ENCODE measurements around the gene NEURL3. TPM values are rescaled to one million over a fixed set of nuclear protein-coding genes. Genes with fewer than 3 reads are reported as not detected.
A peak's percentile ranks its signal among the peaks of the same experiment; 100 is the strongest.

Gene NEURL3
- total and polyA plus RNA-seq, 10 donors = 0.32 to 1.2 (median 0.64) TPM; not detected in 2

GRCh38 chr2:96553176-96553956 is 48.2 kb upstream of the NEURL3 start:
- TF ChIP-seq CTCF (IDR thresholded peaks at IDR 0.05 in 8 of 11, conservative IDR thresholded peaks at IDR 0.05 in 3 of 11) (no peak), POLR2AphosphoS5 (IDR thresholded peaks at IDR 0.05) (peak; percentile 17 to 69 (median 40)), POLR2A (IDR thresholded peaks at IDR 0.05) (no peak)
- no peaks in the 10 kb centered on the region for H3K9me3 ChIP-seq
- peaks cover 11 to 25% (median 13%) of the 10 kb centered on the region in 6 donors for H3K4me1 ChIP-seq
- intact Hi-C loops (cut with DNase I; ENCODE audit: low total_unique reads) = no loop called here
- H3K27ac ChIP-seq = peak overlapping the region in 2 of 8 donors; percentile 2 to 34
- 88 to 95% (median 90%) methylated on average over 15 to 16 of the region's 16 CpGs for WGBS, 5 donors
- H3K36me3 ChIP-seq = peaks cover 0 to 53% (median 47%) of the 10 kb centered on the region in 6 donors
- no peak overlapping the region for H3K4me3 ChIP-seq
- DNase-seq = no peak
- no peaks in the 10 kb centered on the region for H3K27me3 ChIP-seq (replicated peaks in 1 of 7)

DNA sequence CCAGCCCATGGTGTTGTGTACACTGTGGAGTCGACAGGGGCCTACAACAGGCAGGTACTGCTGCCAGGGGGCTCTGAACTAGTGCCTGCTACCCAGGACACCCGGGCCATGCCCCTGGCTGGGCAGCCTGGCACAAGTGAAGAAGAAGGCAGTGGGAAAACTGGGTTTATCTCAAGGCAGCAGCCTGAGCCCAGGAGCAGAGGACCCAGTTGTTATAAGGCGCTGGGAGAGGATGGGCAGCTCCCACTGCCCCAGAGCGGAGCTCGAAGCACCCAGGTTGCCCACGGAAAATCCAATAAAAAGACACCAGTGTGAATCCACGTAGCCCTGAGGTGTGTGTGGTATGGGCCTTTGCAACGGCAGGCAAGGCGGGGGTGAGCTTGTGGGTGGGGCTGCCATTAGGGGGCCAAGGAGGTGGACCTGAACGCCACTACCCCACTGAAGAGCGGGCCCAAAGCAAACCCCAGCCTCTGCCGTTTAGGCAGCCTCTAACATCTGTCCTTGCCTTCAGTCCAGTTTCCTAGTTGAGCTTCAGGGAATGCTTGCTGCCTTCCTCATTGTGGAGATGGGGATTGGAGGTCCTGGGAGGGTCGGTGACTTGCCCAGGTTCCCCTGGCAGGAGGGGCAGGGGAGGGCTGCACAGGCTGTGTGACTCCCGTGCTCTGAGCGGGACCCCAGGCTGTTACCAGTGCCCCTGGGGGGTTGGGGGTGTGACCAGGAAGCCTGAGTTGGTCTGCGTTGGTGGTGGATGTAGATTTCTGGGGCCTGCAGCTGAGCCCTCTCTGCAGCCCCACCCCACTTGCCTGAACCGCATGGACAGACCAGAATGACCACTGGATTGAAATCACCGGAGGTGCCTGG is 47.4 kb upstream of the NEURL3 start:
- Histone ChIP-seq H3K27ac (no peak overlapping the region), H3K36me3 (peaks cover 0 to 61% (median 54%) of the 10 kb centered on the region in 6 donors), H3K27me3 (replicated peaks in 1 of 7) (no peaks in the 10 kb centered on the region), H3K4me1 (peaks cover 11 to 25% (median 13%) of the 10 kb centered on the region in 6 donors), H3K4me3 (no peak overlapping the region), H3K9me3 (no peaks in the 10 kb centered on the region)
- DNase-seq = no peak
- intact Hi-C loops (cut with DNase I; ENCODE audit: low total_unique reads) = no loop called here
- WGBS, 5 donors = 86 to 94% (median 89%) methylated on average over 15 to 18 of the region's 18 CpGs
- TF ChIP-seq POLR2AphosphoS5 (IDR thresholded peaks at IDR 0.05) (peak in 2 of 3 donors; percentile 37 to 56), POLR2A (IDR thresholded peaks at IDR 0.05) (no peak)

GRCh38 chr2:96551605-96552314 is 46.6 kb upstream of the NEURL3 start:
- intact Hi-C loops (cut with DNase I; ENCODE audit: low total_unique reads) = no loop called here
- Histone ChIP-seq H3K36me3 (peaks cover 0 to 69% (median 61%) of the 10 kb centered on the region in 6 donors), H3K27me3 (replicated peaks in 1 of 7) (no peaks in the 10 kb centered on the region), H3K4me1 (peaks cover 11 to 32% (median 14%) of the 10 kb centered on the region in 6 donors), H3K27ac (no peak overlapping the region), H3K9me3 (no peaks in the 10 kb centered on the region), H3K4me3 (no peak overlapping the region)
- peak; percentile 78 for DNase-seq
- WGBS, 5 donors = 91 to 95% (median 92%) methylated on average over 15 to 25 of the region's 25 CpGs
- TF ChIP-seq CTCF (IDR thresholded peaks at IDR 0.05 in 8 of 11, conservative IDR thresholded peaks at IDR 0.05 in 3 of 11) = no peak
- peak; percentile 8 to 60 (median 14) for TF ChIP-seq POLR2AphosphoS5 (IDR thresholded peaks at IDR 0.05)

DNA sequence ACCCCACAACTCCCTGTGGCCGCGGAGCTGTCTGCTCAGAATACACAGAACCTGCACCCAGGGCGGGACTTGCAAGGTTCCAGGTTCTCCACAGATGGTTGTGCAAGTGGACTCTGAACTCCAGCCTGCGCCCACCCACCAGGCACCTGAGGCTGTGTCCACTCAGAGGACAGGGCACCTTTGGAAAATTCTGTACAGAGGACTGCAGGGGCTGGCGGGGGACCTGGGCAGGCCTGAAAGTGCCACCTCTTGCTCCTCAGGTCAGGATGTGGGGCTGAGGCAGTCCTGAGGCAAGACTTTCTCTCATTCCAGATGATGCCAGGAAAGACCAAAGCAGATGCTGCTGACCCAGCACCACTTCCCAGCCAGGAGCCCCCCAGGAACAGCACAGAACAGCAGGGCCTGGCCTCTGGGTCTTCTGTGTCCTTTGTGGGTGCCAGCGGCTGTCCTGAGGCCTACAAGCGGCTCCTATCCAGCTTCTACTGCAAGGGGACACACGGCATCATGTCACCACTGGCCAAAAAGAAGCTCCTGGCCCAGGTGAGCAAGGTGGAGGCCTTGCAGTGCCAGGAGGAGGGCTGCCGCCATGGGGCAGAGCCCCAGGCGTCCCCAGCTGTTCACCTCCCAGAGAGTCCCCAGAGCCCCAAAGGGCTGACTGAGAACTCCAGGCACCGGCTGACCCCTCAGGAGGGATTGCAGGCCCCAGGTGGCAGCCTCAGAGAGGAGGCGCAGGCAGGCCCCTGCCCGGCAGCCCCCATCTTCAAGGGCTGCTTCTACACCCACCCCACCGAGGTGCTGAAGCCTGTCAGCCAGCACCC is 45.8 kb upstream of the NEURL3 start:
- H3K36me3 ChIP-seq = peaks cover 0 to 77% (median 61%) of the 10 kb centered on the region in 6 donors
- no peaks in the 10 kb centered on the region for H3K9me3 ChIP-seq
- H3K27me3 ChIP-seq (replicated peaks in 1 of 7) = no peaks in the 10 kb centered on the region
- 93 to 97% (median 94%) methylated on average over 7 to 14 of the region's 14 CpGs for WGBS, 5 donors
- H3K4me3 ChIP-seq = no peak overlapping the region
- TF ChIP-seq POLR2A (IDR thresholded peaks at IDR 0.05) (no peak), POLR2AphosphoS5 (IDR thresholded peaks at IDR 0.05) (no peak), CTCF (IDR thresholded peaks at IDR 0.05 in 8 of 11, conservative IDR thresholded peaks at IDR 0.05 in 3 of 11) (no peak)
- intact Hi-C loops (cut with DNase I; ENCODE audit: low total_unique reads) = no loop called here
- no peak overlapping the region for H3K27ac ChIP-seq
- peaks cover 11 to 40% (median 21%) of the 10 kb centered on the region in 6 donors for H3K4me1 ChIP-seq
- no peak for DNase-seq
